CD4-positive, alpha-beta T cell treated with Interleukin-15 for 1 hour (primary cell): Measurements from ENCODE around the gene TTC14.
"Not testable (repeated sequence)": the region's sequence is repeated elsewhere in the genome, so short reads cannot be mapped to it uniquely, and the experiment has no call there.

Experiments used
- DNase-seq: peaks from one replicate; pipeline ENCODE4 v3.0.0-alpha.2; 2020

Gene TTC14

GRCh38 chr3:180601688-180602666, at the start of gene TTC14:
Gene TTC14 (plus strand): TSS chr3:180602163. CDS start chr3:180602262, 99 bp downstream.
- DNase-seq, result peak; percentile 95

- no peak for DNase-seq
These were observed 38.6 kb upstream of the TTC14 start for GRCh38 chr3:180563406-180563805.

GRCh38 chr3:180564676-180565075, 37.3 kb upstream of the TTC14 start:
- no peak for DNase-seq

GRCh38 chr3:180570238-180570637, 31.7 kb upstream of the TTC14 start:
- no peak for DNase-seq

GRCh38 chr3:180571831-180572598, 29.9 kb upstream of the TTC14 start:
- no peak for DNase-seq

GRCh38 chr3:180575571-180575970, 26.4 kb upstream of the TTC14 start:
- DNase-seq, result no peak

GRCh38 chr3:180580934-180581333, 21.0 kb upstream of the TTC14 start:
- no peak for DNase-seq

- DNase-seq, result no peak
These were observed 11.6 kb upstream of the TTC14 start for GRCh38 chr3:180590396-180590795.

- not testable (repeated sequence) for DNase-seq
These were observed 8.3 kb upstream of the TTC14 start for GRCh38 chr3:180593631-180594030.

- DNase-seq, result no peak
These were observed 7.1 kb upstream of the TTC14 start for GRCh38 chr3:180594631-180595558.

GRCh38 chr3:180595559-180595935, 6.4 kb upstream of the TTC14 start:
- DNase-seq, result no peak

GRCh38 chr3:180600473-180600872, 1.5 kb upstream of the TTC14 start:
- no peak for DNase-seq

GRCh38 chr3:180611006-180611405, 9.0 kb downstream of the TTC14 start:
- no peak for DNase-seq

GRCh38 chr3:180612364-180612763, 10.4 kb downstream of the TTC14 start:
- no peak for DNase-seq

- DNase-seq, result no peak
These were observed 14.0 kb downstream of the TTC14 start for GRCh38 chr3:180615954-180616353.

GRCh38 chr3:180617049-180617448, 15.1 kb downstream of the TTC14 start:
- no peak for DNase-seq

GRCh38 chr3:180618563-180618962, 16.6 kb downstream of the TTC14 start:
- not testable (repeated sequence) for DNase-seq

GRCh38 chr3:180619723-180620122, 17.8 kb downstream of the TTC14 start:
- no peak for DNase-seq

GRCh38 chr3:180624714-180625113, 22.8 kb downstream of the TTC14 start:
- no peak for DNase-seq

GRCh38 chr3:180626844-180627243, 24.9 kb downstream of the TTC14 start:
- DNase-seq, result no peak

GRCh38 chr3:180630371-180630770, 28.4 kb downstream of the TTC14 start:
- DNase-seq, result no peak

GRCh38 chr3:180631317-180631716, 29.4 kb downstream of the TTC14 start:
- no peak for DNase-seq

- DNase-seq, result no peak
These were observed 31.8 kb downstream of the TTC14 start for GRCh38 chr3:180633722-180634121.
